Medulla oblongata (tissue), 1 donor: Measurements from ENCODE around the gene AANAT.
A peak's percentile ranks its signal among the peaks of the same experiment; 100 is the strongest.

Experiments used
- DNase-seq: peaks from one replicate; pipeline ENCODE4 v3.0.0-alpha.2; 2015; ENCODE audit errors: extremely low spot score

The AANAT gene

GRCh38 chr17:76468634-76469010 lies 1.2 kb downstream of the AANAT start:
- DNase-seq: no peak

GRCh38 chr17:76469076-76469990 lies 1.9 kb downstream of the AANAT start:
- DNase-seq: no peak

GRCh38 chr17:76469991-76470739 lies 2.8 kb downstream of the AANAT start:
- no peak for DNase-seq

GRCh38 chr17:76471498-76472257 lies 4.3 kb downstream of the AANAT start:
- no peak for DNase-seq

GRCh38 chr17:76472258-76472645 lies 4.8 kb downstream of the AANAT start:
- DNase-seq: no peak

GRCh38 chr17:76472726-76473125 lies 5.3 kb downstream of the AANAT start:
- no peak for DNase-seq

GRCh38 chr17:76473541-76473985 lies 6.2 kb downstream of the AANAT start:
- no peak for DNase-seq

GRCh38 chr17:76474238-76474637 lies 6.8 kb downstream of the AANAT start:
- no peak for DNase-seq

- no peak for DNase-seq
Measured at GRCh38 chr17:76474894-76475293, 7.5 kb downstream of the AANAT start.

GRCh38 chr17:76475302-76475701 lies 7.9 kb downstream of the AANAT start:
- DNase-seq: no peak

- no peak for DNase-seq
Measured at GRCh38 chr17:76476736-76477135, 9.3 kb downstream of the AANAT start.

GRCh38 chr17:76477576-76477975 lies 10.2 kb downstream of the AANAT start:
- DNase-seq: no peak

GRCh38 chr17:76478097-76478496 lies 10.7 kb downstream of the AANAT start:
- no peak for DNase-seq

GRCh38 chr17:76478730-76479514 lies 11.5 kb downstream of the AANAT start:
- DNase-seq: no peak

- DNase-seq: no peak
Measured at GRCh38 chr17:76479515-76480060, 12.2 kb downstream of the AANAT start.

GRCh38 chr17:76480632-76481031 lies 13.2 kb downstream of the AANAT start:
- no peak for DNase-seq

- DNase-seq: peak; percentile 81
Measured at GRCh38 chr17:76481071-76481655, 13.8 kb downstream of the AANAT start.

GRCh38 chr17:76484228-76484725 lies 16.9 kb downstream of the AANAT start:
- no peak for DNase-seq

- peak; percentile 81 for DNase-seq
Measured at GRCh38 chr17:76485569-76485968, 18.2 kb downstream of the AANAT start.

GRCh38 chr17:76487451-76488192 lies 20.2 kb downstream of the AANAT start:
- DNase-seq: no peak
